SK-N-SH (cell line): ENCODE results near the gene PTPRD.

Experiments
- MXI1 ChIP-seq: IDR thresholded peaks from 2 replicates; pipeline ENCODE4 v1.6.1; 2012; ENCODE audit warnings: mild to moderate bottlenecking, low read depth, low read length, improper control_type of control experiment
- SIN3A ChIP-seq: IDR thresholded peaks from 2 replicates; pipeline ENCODE4 v1.6.1; 2012; ENCODE audit warnings: low read depth, mild to moderate bottlenecking, low read length, moderate library complexity, borderline replicate concordance
- YY1 ChIP-seq: IDR thresholded peaks from 2 replicates; pipeline ENCODE4 v1.4.0; 2012; ENCODE audit warnings: low read depth, mild to moderate bottlenecking
- TF ChIP-seq, protein P1 (sequence below): fragments of 200-600 bp; sonication (generic); IDR thresholded peaks from 2 replicates; pipeline ENCODE4 v1.6.1; 2017; ENCODE audit warnings: antibody characterized with exemption, mild to moderate bottlenecking, moderate library complexity

GRCh38 chr9:8879284-8879683, 1733.5 kb downstream of the PTPRD start:
- TF ChIP-seq, protein P1, sequence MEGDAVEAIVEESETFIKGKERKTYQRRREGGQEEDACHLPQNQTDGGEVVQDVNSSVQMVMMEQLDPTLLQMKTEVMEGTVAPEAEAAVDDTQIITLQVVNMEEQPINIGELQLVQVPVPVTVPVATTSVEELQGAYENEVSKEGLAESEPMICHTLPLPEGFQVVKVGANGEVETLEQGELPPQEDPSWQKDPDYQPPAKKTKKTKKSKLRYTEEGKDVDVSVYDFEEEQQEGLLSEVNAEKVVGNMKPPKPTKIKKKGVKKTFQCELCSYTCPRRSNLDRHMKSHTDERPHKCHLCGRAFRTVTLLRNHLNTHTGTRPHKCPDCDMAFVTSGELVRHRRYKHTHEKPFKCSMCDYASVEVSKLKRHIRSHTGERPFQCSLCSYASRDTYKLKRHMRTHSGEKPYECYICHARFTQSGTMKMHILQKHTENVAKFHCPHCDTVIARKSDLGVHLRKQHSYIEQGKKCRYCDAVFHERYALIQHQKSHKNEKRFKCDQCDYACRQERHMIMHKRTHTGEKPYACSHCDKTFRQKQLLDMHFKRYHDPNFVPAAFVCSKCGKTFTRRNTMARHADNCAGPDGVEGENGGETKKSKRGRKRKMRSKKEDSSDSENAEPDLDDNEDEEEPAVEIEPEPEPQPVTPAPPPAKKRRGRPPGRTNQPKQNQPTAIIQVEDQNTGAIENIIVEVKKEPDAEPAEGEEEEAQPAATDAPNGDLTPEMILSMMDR: no peak
- TF ChIP-seq SIN3A (no peak), MXI1 (no peak), YY1 (no peak)
